HEK293 (cell line): ENCODE results near the gene ASF1A.

ENCODE experiments used
- CTCF ChIA-PET: fragments of 350-600 bp; formaldehyde crosslinking; extraction: SDS; loops from one replicate; lab custom pipeline; 2021; ENCODE audit warnings: antibody characterized with exemption; lab: Yijun Ruan, JAX
- POLR2A ChIA-PET: fragments of 300-600 bp; formaldehyde crosslinking; extraction: SDS; loops from one replicate; lab custom pipeline; 2020; ENCODE audit warnings: antibody characterized with exemption, inconsistent platforms; lab: Yijun Ruan, JAX
- H3K27ac ChIP-seq: fragments of 200-500 bp; sonication (Bioruptor generic); 2 replicates; pipeline ENCODE4 v1.5.1; 2014; ENCODE audit warnings: low read depth, low read length, control low read depth, inconsistent platforms; ENCODE audit errors: extremely low read depth
- H3K36me3 ChIP-seq, 2 experiments: fragments of 200-500 bp in 1 of 2; sonication (Bioruptor generic) in 1 of 2; 1 replicate in 1 of 2; 2 replicates in 1 of 2; pipeline ENCODE4 v1.5.1; 2014 to 2017; ENCODE audit warnings: inconsistent platforms in 2 of 2, low read length in 2 of 2; ENCODE audit not compliant: control insufficient read depth in 2 of 2, insufficient read depth in 1 of 2
- H3K4me1 ChIP-seq: fragments of 200-500 bp; sonication (Bioruptor generic); 2 replicates; pipeline ENCODE4 v1.5.1; 2014; ENCODE audit warnings: mild to moderate bottlenecking, low read length, inconsistent platforms; ENCODE audit not compliant: control insufficient read depth, insufficient read depth
- H3K4me3 ChIP-seq: 2 replicates; pipeline ENCODE4 v1.5.1; 2011; ENCODE audit warnings: low read depth, mild to moderate bottlenecking, control low read depth, low read length, moderate library complexity
- H3K9me3 ChIP-seq: fragments of 200-500 bp; sonication (Bioruptor generic); 2 replicates; pipeline ENCODE4 v1.5.1; 2014; ENCODE audit warnings: low read depth, low read length, inconsistent platforms; ENCODE audit not compliant: control insufficient read depth, insufficient read depth
- HOXA7 ChIP-seq: sonication (generic); formaldehyde crosslinking; IDR thresholded peaks from 2 replicates; pipeline ENCODE4 v1.8.1; 2022; ENCODE audit warnings: missing genetic modification reagents, borderline replicate concordance
- KLF16 ChIP-seq: fragments of 450-650 bp; formaldehyde crosslinking; IDR thresholded peaks from 2 replicates; pipeline ENCODE4 v1.5.1; 2017; ENCODE audit warnings: missing biosample characterization, missing genetic modification characterization
- SCRT1 ChIP-seq: fragments of 450-650 bp; formaldehyde crosslinking; IDR thresholded peaks from 2 replicates; pipeline ENCODE4 v1.5.1; 2016; ENCODE audit warnings: missing biosample characterization, missing genetic modification characterization, borderline replicate concordance
- TRIM28 ChIP-seq: IDR thresholded peaks from 2 replicates; pipeline ENCODE4 v1.6.1; 2011; ENCODE audit warnings: low read length, control low read depth, borderline replicate concordance
- ZBTB8A ChIP-seq: fragments of 450-650 bp; formaldehyde crosslinking; IDR thresholded peaks from 2 replicates; pipeline ENCODE4 v1.5.1; 2016; ENCODE audit warnings: missing biosample characterization, missing genetic modification characterization
- ZFP3 ChIP-seq: fragments of 450-650 bp; formaldehyde crosslinking; IDR thresholded peaks from 2 replicates; pipeline ENCODE4 v1.5.1; 2016; ENCODE audit warnings: low read depth, missing biosample characterization, missing genetic modification characterization
- ZFP41 ChIP-seq: fragments of 450-650 bp; formaldehyde crosslinking; IDR thresholded peaks from 2 replicates; pipeline ENCODE4 v1.5.1; 2016; ENCODE audit warnings: missing biosample characterization, missing genetic modification characterization, borderline replicate concordance
- ZIC2 ChIP-seq: fragments of 450-650 bp; formaldehyde crosslinking; IDR thresholded peaks from 2 replicates; pipeline ENCODE4 v1.5.1; 2016; ENCODE audit warnings: missing biosample characterization, missing genetic modification characterization
- ZNF157 ChIP-seq: fragments of 450-650 bp; formaldehyde crosslinking; IDR thresholded peaks from 2 replicates; pipeline ENCODE4 v1.5.1; 2016; ENCODE audit warnings: missing biosample characterization, missing genetic modification characterization
- ZNF175 ChIP-seq: fragments of 450-650 bp; formaldehyde crosslinking; IDR thresholded peaks from 2 replicates; pipeline ENCODE4 v1.5.1; 2016; ENCODE audit warnings: missing biosample characterization, missing genetic modification characterization
- ZNF2 ChIP-seq: fragments of 450-650 bp; formaldehyde crosslinking; IDR thresholded peaks from 2 replicates; pipeline ENCODE4 v1.5.1; 2016; ENCODE audit warnings: missing biosample characterization, missing genetic modification characterization
- ZNF202 ChIP-seq: fragments of 450-650 bp; formaldehyde crosslinking; IDR thresholded peaks from 2 replicates; pipeline ENCODE4 v1.5.1; 2016; ENCODE audit warnings: missing biosample characterization, missing genetic modification characterization, borderline replicate concordance
- ZNF211 ChIP-seq: fragments of 450-650 bp; formaldehyde crosslinking; IDR thresholded peaks from 2 replicates; pipeline ENCODE4 v1.5.1; 2016; ENCODE audit warnings: low read depth, missing biosample characterization, missing genetic modification characterization
- ZNF24 ChIP-seq: fragments of 450-650 bp; formaldehyde crosslinking; IDR thresholded peaks from 2 replicates; pipeline ENCODE4 v1.5.1; 2016; ENCODE audit warnings: missing biosample characterization, missing genetic modification characterization
- ZNF311 ChIP-seq: fragments of 450-650 bp; formaldehyde crosslinking; IDR thresholded peaks from 2 replicates; pipeline ENCODE4 v1.5.1; 2017; ENCODE audit warnings: missing biosample characterization, missing genetic modification characterization, borderline replicate concordance
- ZNF341 ChIP-seq: fragments of 450-650 bp; formaldehyde crosslinking; IDR thresholded peaks from 2 replicates; pipeline ENCODE4; 2016; ENCODE audit warnings: low read depth, missing biosample characterization, missing genetic modification characterization
- ZNF350 ChIP-seq: fragments of 450-650 bp; formaldehyde crosslinking; IDR thresholded peaks from 2 replicates; pipeline ENCODE4 v1.5.0; 2017; ENCODE audit warnings: missing biosample characterization, mild to moderate bottlenecking, missing genetic modification characterization
- ZNF416 ChIP-seq: fragments of 450-650 bp; formaldehyde crosslinking; IDR thresholded peaks from 2 replicates; pipeline ENCODE4 v1.5.1; 2016; ENCODE audit warnings: missing biosample characterization, missing genetic modification characterization
- ZNF473 ChIP-seq: fragments of 450-650 bp; formaldehyde crosslinking; IDR thresholded peaks from 2 replicates; pipeline ENCODE4 v1.5.1; 2017; ENCODE audit warnings: missing biosample characterization, missing genetic modification characterization
- ZNF48 ChIP-seq: fragments of 450-650 bp; formaldehyde crosslinking; IDR thresholded peaks from 2 replicates; pipeline ENCODE4 v1.5.1; 2016; ENCODE audit warnings: missing biosample characterization, missing genetic modification characterization
- ZNF501 ChIP-seq: fragments of 450-650 bp; formaldehyde crosslinking; IDR thresholded peaks from 2 replicates; pipeline ENCODE4 v1.5.1; 2016; ENCODE audit warnings: missing biosample characterization, missing genetic modification characterization
- ZNF549 ChIP-seq: fragments of 450-650 bp; IDR thresholded peaks from 2 replicates; pipeline ENCODE4 v1.5.1; 2018; ENCODE audit warnings: missing biosample characterization, missing genetic modification characterization, mild to moderate bottlenecking, inconsistent platforms, moderate library complexity
- ZNF555 ChIP-seq: fragments of 450-650 bp; formaldehyde crosslinking; conservative IDR thresholded peaks from 2 replicates; pipeline ENCODE4 v1.5.1; 2017; ENCODE audit warnings: missing biosample characterization, mild to moderate bottlenecking, missing genetic modification characterization, inconsistent platforms
- ZNF707 ChIP-seq: fragments of 450-650 bp; formaldehyde crosslinking; IDR thresholded peaks from 2 replicates; pipeline ENCODE4 v1.5.1; 2016; ENCODE audit warnings: missing biosample characterization, missing genetic modification characterization
- ZNF776 ChIP-seq: fragments of 450-650 bp; formaldehyde crosslinking; IDR thresholded peaks from 2 replicates; pipeline ENCODE4 v1.5.0; 2017; ENCODE audit warnings: missing biosample characterization, missing genetic modification characterization, borderline replicate concordance
- ZNF837 ChIP-seq: fragments of 450-650 bp; formaldehyde crosslinking; IDR thresholded peaks from 2 replicates; pipeline ENCODE4 v1.5.1; 2016; ENCODE audit warnings: missing biosample characterization, missing genetic modification characterization
- TF ChIP-seq, protein P1 (sequence below): fragments of 450-650 bp; formaldehyde crosslinking; IDR thresholded peaks from 2 replicates; pipeline ENCODE4 v1.5.1; 2016; ENCODE audit warnings: missing biosample characterization, missing genetic modification characterization
- TF ChIP-seq, protein P2 (sequence below): fragments of 450-650 bp; formaldehyde crosslinking; IDR thresholded peaks from 2 replicates; pipeline ENCODE4 v1.5.1; 2017; ENCODE audit warnings: missing biosample characterization, missing genetic modification characterization
- TF ChIP-seq, protein P3 (sequence below): fragments of 450-650 bp; formaldehyde crosslinking; IDR thresholded peaks from 2 replicates; pipeline ENCODE4 v1.5.1; 2016; ENCODE audit warnings: missing biosample characterization, missing genetic modification characterization

The ASF1A gene

DNA sequence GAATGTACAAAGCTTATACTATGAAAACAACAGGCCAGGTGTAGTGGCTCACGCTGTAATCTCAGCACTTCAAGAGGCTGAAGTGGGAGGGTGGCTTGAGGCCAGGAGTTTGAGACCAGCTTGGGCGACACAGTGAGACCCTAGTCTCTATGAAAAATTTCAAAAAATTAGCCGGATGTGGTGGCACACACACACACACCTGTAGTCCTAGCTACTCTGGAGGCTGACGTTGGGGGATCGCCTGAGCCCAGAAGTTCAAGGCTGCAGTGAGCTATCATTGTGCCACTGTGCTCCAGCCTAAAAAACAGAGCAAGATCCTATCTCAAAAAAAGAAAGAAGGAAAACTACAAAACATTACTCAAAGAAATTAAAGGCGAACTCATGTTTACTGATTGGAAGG lies 7.3 kb upstream of the ASF1A start:
- CTCF ChIA-PET: interaction anchor here (1.0 kb wide), 1 partner anchor 10 kb away, joined by 9 read pairs; no protein-coding TSS in a partner anchor
- no peak for TF ChIP-seq ZNF555
- TF ChIP-seq ZNF2 (tag by site-specific recombination): no peak
- no peak for TF ChIP-seq ZBTB8A (tag by site-specific recombination)
- TF ChIP-seq ZNF416: no peak
- no peak for TF ChIP-seq ZNF311 (tag by site-specific recombination)
- no peak for TF ChIP-seq ZFP3
- no peak for TF ChIP-seq ZNF776
- TF ChIP-seq ZNF707 (tag by site-specific recombination): no peak
- no peak for TF ChIP-seq ZNF473
- no peak for TF ChIP-seq ZNF24 (tag by site-specific recombination)
- TF ChIP-seq ZNF549 (tag by site-specific recombination): no peak
- TF ChIP-seq, all 188 proteins: peak for 0
- Histone ChIP-seq H3K4me3 (no peak overlapping the region), H3K9me3 (no peaks in the 10 kb centered on the region), H3K4me1 (no peaks in the 10 kb centered on the region), H3K36me3 (no peaks in the 10 kb centered on the region), H3K27ac (no peak overlapping the region)
- POLR2A ChIA-PET: interaction anchor here (0.7 kb wide), 1 partner anchor 138 kb away, joined by 3 read pairs; no protein-coding TSS in a partner anchor

DNA sequence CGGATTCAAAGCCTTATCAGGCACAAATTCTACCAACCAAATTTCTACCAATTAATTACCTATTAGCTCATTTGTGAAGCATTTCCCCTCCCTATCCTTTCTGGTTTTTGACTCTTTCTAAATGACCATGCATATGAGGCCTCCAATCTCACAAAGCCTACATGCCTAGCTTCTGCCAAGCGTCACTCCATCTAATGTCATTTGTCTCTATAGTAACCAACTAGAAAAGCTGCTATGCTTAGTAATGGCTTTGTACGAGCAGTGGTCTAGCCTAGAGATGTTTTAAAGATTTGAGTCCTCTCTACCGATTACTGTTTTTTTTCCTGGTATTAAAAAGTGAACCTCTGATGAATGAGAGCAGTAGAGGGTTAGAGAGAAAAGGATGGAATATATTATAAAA lies 4.8 kb upstream of the ASF1A start:
- H3K36me3 ChIP-seq: no peaks in the 10 kb centered on the region
- H3K9me3 ChIP-seq: no peaks in the 10 kb centered on the region
- no peak overlapping the region for H3K27ac ChIP-seq
- CTCF ChIA-PET: interaction anchor here (0.6 to 0.8 kb wide), 2 partner anchors 86 to 221 kb away, joined by 3 to 4 read pairs; no protein-coding TSS in a partner anchor
- H3K4me1 ChIP-seq: 0 out of 2 replicates have a peak, but pooled peaks cover 2% of the 10 kb centered on the region
- H3K4me3 ChIP-seq: no peak overlapping the region
- POLR2A ChIA-PET: interaction anchor here (2.0 kb wide), 1 partner anchor 45 kb away, joined by 5 read pairs; the partner anchor contains the start of gene MCM9
- no peak for TF ChIP-seq ZFP41 (tag by site-specific recombination)

DNA sequence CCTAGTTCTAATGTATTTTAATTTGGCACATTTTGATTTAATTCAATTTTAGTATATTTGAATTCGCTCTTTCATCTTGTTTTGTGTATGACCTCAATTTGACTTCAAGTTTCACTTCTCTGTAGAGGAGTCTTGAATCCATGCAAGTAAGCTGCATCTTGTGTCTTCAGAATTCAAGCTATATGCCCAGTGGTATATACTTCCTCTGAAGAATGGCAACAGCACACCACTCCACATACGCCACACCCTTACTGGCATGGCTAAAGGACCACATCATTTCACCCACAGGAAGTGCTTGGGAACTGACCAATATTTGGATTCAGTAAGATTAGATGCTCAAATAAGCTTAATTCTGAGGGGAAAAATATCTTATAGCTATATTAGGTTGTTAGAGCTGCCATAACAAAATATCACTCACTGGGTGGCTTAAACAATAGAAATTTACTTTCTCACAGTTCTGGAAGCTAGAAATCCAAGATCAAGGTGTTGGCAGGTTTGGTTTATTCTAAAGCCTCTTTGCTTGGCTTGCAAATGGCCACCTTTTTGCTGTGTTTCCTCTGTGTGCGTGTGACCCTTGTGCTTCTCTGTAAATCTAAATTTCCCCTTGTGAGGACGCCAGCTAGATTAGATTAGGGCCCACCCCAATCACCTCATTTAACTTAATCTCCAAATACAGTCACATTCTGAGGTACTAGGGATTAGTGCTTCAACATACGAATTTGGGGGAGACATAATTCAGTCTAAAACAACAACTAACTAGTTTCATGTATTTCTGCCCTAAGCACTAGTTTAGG lies 2.8 kb upstream of the ASF1A start:
- ChIA-PET POLR2A (no interaction called here), CTCF (interaction anchor here (0.6 to 2.2 kb wide), 2 partner anchors 9 to 747 kb away, joined by 5 to 7 read pairs; no protein-coding TSS in a partner anchor)
- H3K36me3 ChIP-seq: no peaks in the 10 kb centered on the region
- H3K27ac ChIP-seq: no peak overlapping the region
- H3K4me1 ChIP-seq: 0 out of 2 replicates have a peak, but pooled peaks cover 2% of the 10 kb centered on the region
- no peaks in the 10 kb centered on the region for H3K9me3 ChIP-seq
- TF ChIP-seq, protein P1, sequence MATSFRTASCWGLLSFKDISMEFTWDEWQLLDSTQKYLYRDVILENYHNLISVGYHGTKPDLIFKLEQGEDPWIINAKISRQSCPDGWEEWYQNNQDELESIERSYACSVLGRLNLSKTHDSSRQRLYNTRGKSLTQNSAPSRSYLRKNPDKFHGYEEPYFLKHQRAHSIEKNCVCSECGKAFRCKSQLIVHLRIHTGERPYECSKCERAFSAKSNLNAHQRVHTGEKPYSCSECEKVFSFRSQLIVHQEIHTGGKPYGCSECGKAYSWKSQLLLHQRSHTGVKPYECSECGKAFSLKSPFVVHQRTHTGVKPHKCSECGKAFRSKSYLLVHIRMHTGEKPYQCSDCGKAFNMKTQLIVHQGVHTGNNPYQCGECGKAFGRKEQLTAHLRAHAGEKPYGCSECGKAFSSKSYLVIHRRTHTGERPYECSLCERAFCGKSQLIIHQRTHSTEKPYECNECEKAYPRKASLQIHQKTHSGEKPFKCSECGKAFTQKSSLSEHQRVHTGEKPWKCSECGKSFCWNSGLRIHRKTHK (tag by site-specific recombination): no peak
- TF ChIP-seq, protein P2, sequence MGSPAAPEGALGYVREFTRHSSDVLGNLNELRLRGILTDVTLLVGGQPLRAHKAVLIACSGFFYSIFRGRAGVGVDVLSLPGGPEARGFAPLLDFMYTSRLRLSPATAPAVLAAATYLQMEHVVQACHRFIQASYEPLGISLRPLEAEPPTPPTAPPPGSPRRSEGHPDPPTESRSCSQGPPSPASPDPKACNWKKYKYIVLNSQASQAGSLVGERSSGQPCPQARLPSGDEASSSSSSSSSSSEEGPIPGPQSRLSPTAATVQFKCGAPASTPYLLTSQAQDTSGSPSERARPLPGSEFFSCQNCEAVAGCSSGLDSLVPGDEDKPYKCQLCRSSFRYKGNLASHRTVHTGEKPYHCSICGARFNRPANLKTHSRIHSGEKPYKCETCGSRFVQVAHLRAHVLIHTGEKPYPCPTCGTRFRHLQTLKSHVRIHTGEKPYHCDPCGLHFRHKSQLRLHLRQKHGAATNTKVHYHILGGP (tag by site-specific recombination): no peak
- TF ChIP-seq ZNF350 (tag by site-specific recombination) (no peak), KLF16 (tag by site-specific recombination) (no peak), ZNF175 (tag by site-specific recombination) (no peak), ZNF341 (no peak), ZNF211 (no peak), HOXA7 (CRISPR knock-in tag) (no peak), ZNF549 (tag by site-specific recombination) (no peak), ZIC2 (tag by site-specific recombination) (no peak), ZNF157 (no peak), SCRT1 (tag by site-specific recombination) (no peak), ZNF48 (tag by site-specific recombination) (no peak), ZNF202 (tag by site-specific recombination) (no peak), TRIM28 (no peak), ZNF837 (no peak), ZNF501 (no peak)
- TF ChIP-seq, protein P3, sequence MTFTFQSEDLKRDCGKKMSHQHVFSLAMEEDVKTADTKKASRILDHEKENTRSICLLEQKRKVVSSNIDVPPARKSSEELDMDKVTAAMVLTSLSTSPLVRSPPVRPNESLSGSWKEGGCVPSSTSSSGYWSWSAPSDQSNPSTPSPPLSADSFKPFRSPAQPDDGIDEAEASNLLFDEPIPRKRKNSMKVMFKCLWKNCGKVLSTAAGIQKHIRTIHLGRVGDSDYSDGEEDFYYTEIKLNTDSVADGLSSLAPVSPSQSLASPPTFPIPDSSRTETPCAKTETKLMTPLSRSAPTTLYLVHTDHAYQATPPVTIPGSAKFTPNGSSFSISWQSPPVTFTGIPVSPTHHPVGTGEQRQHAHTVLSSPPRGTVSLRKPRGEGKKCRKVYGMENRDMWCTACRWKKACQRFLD (tag by site-specific recombination): no peak
- no peak overlapping the region for H3K4me3 ChIP-seq
